PC-3 (cell line): ENCODE measurements around the gene NDC1. TPM values are rescaled to one million over a fixed set of nuclear protein-coding genes. Genes with fewer than 3 reads are reported as not detected.
A peak's percentile ranks its signal among the peaks of the same experiment; 100 is the strongest.
"Not testable (repeated sequence)": the region's sequence is repeated elsewhere in the genome, so short reads cannot be mapped to it uniquely, and the experiment has no call there.

ENCODE experiments used
- ATAC-seq: fragments of 200-7000 bp; cut with Tn5 transposase; 2 replicates; pipeline ENCODE4 v1.9.1; 2020; ENCODE audit warnings: mild to moderate bottlenecking, moderate library complexity
- BruUV-seq: library from RNA; stranded (reverse); fragments of 400-500 nt; replicated peaks from 2 replicates; lab custom pipeline; 2021; lab: Mats Ljungman, UMichigan
- CTCF ChIA-PET: fragments of 300-600 bp; sonication (Branson Sonifier 250); formaldehyde crosslinking; loops from one replicate; lab custom pipeline; 2022; ENCODE audit warnings: antibody characterized with exemption; lab: Charles Lee
- POLR2A ChIA-PET: fragments of 300-600 bp; sonication (Branson Sonifier 250); formaldehyde crosslinking; loops from one replicate; lab custom pipeline; 2022; ENCODE audit warnings: antibody characterized with exemption; ENCODE audit not compliant: unreplicated experiment; lab: Charles Lee
- DNase-seq: peaks from one replicate; pipeline ENCODE4 v3.0.0-alpha.2; 2015
- H2AFZ ChIP-seq: fragments of 300-600 bp; sonication (generic); 2 replicates; pipeline ENCODE4 v1.6.0; 2016; ENCODE audit warnings: antibody characterized with exemption, low read length
- H3F3A ChIP-seq: fragments of 300-600 bp; sonication (generic); one replicate; pipeline ENCODE4 v1.6.0; 2017; ENCODE audit warnings: antibody characterized with exemption, low read length, control low read depth, mild to moderate bottlenecking; ENCODE audit not compliant: unreplicated experiment
- H3K27ac ChIP-seq: fragments of 300-600 bp; sonication (generic); 2 replicates; pipeline ENCODE4 v1.5.1; 2016; ENCODE audit warnings: mild to moderate bottlenecking, low read length
- H3K27me3 ChIP-seq: fragments of 300-600 bp; sonication (generic); 2 replicates; pipeline ENCODE4 v1.6.1; 2016; ENCODE audit warnings: low read length, mixed read lengths
- H3K36me3 ChIP-seq: fragments of 300-600 bp; sonication (generic); 2 replicates; pipeline ENCODE4 v1.6.1; 2016; ENCODE audit warnings: low read depth, mixed run types, low read length, mixed read lengths
- H3K4me1 ChIP-seq: fragments of 300-600 bp; sonication (generic); 2 replicates; pipeline ENCODE4 v1.5.1; 2016; ENCODE audit warnings: low read length; ENCODE audit not compliant: insufficient read depth
- H3K4me2 ChIP-seq: fragments of 300-600 bp; sonication (generic); 2 replicates; pipeline ENCODE4 v1.6.0; 2016; ENCODE audit warnings: low read length
- H3K4me3 ChIP-seq: fragments of 300-600 bp; sonication (generic); 2 replicates; pipeline ENCODE4 v1.5.1; 2016; ENCODE audit warnings: mild to moderate bottlenecking, low read length, mixed read lengths
- H3K79me2 ChIP-seq: fragments of 300-600 bp; sonication (generic); 2 replicates; pipeline ENCODE4 v1.6.1; 2017; ENCODE audit warnings: low read length, mixed read lengths
- H3K9ac ChIP-seq: fragments of 300-600 bp; sonication (generic); 2 replicates; pipeline ENCODE4 v1.6.0; 2016; ENCODE audit warnings: mild to moderate bottlenecking, low read length
- H3K9me2 ChIP-seq: fragments of 300-600 bp; sonication (generic); replicated peaks from 2 replicates; pipeline ENCODE4 v1.6.1; 2016; ENCODE audit warnings: mixed run types, low read length, mixed read lengths
- H3K9me3 ChIP-seq: fragments of 300-600 bp; sonication (generic); 2 replicates; pipeline ENCODE4 v1.6.1; 2016; ENCODE audit warnings: low read length, mixed read lengths
- H4K20me1 ChIP-seq: fragments of 300-600 bp; sonication (generic); 2 replicates; pipeline ENCODE4 v1.6.1; 2016; ENCODE audit warnings: low read length, mixed read lengths
- CTCF ChIP-seq: fragments of 300-600 bp; sonication (generic); conservative IDR thresholded peaks from 2 replicates; pipeline ENCODE4 v1.5.1; 2017; ENCODE audit warnings: antibody characterized with exemption, low read depth, mild to moderate bottlenecking, low read length
- EZH2 ChIP-seq: fragments of 300-600 bp; sonication (generic); IDR thresholded peaks from one replicate; pipeline ENCODE4 v1.6.1; 2017; ENCODE audit warnings: antibody characterized with exemption, mild to moderate bottlenecking, low read length; ENCODE audit not compliant: unreplicated experiment
- EZH2phosphoT487 ChIP-seq: fragments of 300-600 bp; sonication (generic); IDR thresholded peaks from 2 replicates; pipeline ENCODE4 v1.6.1; 2018; ENCODE audit warnings: mild to moderate bottlenecking, antibody characterized with exemption, low read length, borderline replicate concordance
- intact Hi-C: fragments of 100-400 bp; cut with micrococcal nuclease; formaldehyde crosslinking; loops from 2 replicates; pipeline ENCODE4 v1.9.0; 2023
- total RNA-seq: library from RNA; depleted of rRNA; stranded (reverse); fragments of >200 nt; gene quantifications from 2 replicates; pipeline ENCODE4 v1.2.3, GENCODE V29; 2014

The NDC1 gene
- total RNA-seq, 1 experiment from 2014 or later: 63.6 TPM

- POLR2A ChIA-PET, H2AFZ ChIP-seq, H3K4me2 ChIP-seq, H3K27me3 ChIP-seq, H3K4me3 ChIP-seq, ATAC-seq, H3F3A ChIP-seq, CTCF ChIA-PET, H3K27ac ChIP-seq, H4K20me1 ChIP-seq, H3K9me2 ChIP-seq, H3K9ac ChIP-seq, H3K9me3 ChIP-seq, intact Hi-C loops, DNase-seq, BruUV-seq: not testable (repeated sequence)
- Histone ChIP-seq H3K36me3 (peaks cover 48% of the 10 kb centered on the region), H3K79me2 (peaks cover 66% of the 10 kb centered on the region), H3K4me1 (peaks cover 16% of the 10 kb centered on the region)
Measured at GRCh38 chr1:53815484-53815883, 22.6 kb downstream of the NDC1 start.

GRCh38 chr1:53811414-53811851 is 26.7 kb downstream of the NDC1 start:
- intact Hi-C loops: no loop called here
- ChIA-PET CTCF (no interaction called here), POLR2A (no interaction called here)
- no peaks in the 10 kb centered on the region for H3K9me3 ChIP-seq
- peak; percentile 42 for DNase-seq
- H3K27ac ChIP-seq: peak overlapping the region; percentile 69
- no peak overlapping the region for H2AFZ ChIP-seq
- H3K27me3 ChIP-seq: no peaks in the 10 kb centered on the region
- H3K36me3 ChIP-seq: peaks cover 31% of the 10 kb centered on the region
- H4K20me1 ChIP-seq: no peaks in the 10 kb centered on the region
- H3F3A ChIP-seq: no peaks in the 10 kb centered on the region
- H3K9me2 ChIP-seq: no peaks in the 10 kb centered on the region
- H3K79me2 ChIP-seq: peaks cover 61% of the 10 kb centered on the region
- H3K4me3 ChIP-seq: no peak overlapping the region
- H3K4me2 ChIP-seq: no peak overlapping the region
- no peak; the same call in 1 of the 2 replicates for ATAC-seq
- BruUV-seq: no TSS peak
- peak overlapping the region; percentile 43 for H3K9ac ChIP-seq
- peaks cover 41% of the 10 kb centered on the region for H3K4me1 ChIP-seq
- TF ChIP-seq EZH2phosphoT487 (no peak), CTCF (peak; percentile 59), EZH2 (no peak)

GRCh38 chr1:53810497-53810896 is 27.6 kb downstream of the NDC1 start:
- CTCF ChIA-PET: no interaction called here
- BruUV-seq: no TSS peak

More at GRCh38 chr1:53810497-53810896, 27.6 kb downstream of the NDC1 start:
- POLR2A ChIA-PET: no interaction called here
- H3K27ac ChIP-seq: peak overlapping the region; percentile 69
- TF ChIP-seq CTCF (no peak), EZH2phosphoT487 (no peak)
- ATAC-seq (no peak), DNase-seq (no peak)
- H3F3A ChIP-seq: no peaks in the 10 kb centered on the region
- H3K4me2 ChIP-seq: no peak overlapping the region
- no peaks in the 10 kb centered on the region for H4K20me1 ChIP-seq
- intact Hi-C loops: no loop called here
- no peak overlapping the region for H3K9ac ChIP-seq
- H3K27me3 ChIP-seq: no peaks in the 10 kb centered on the region
- H3K79me2 ChIP-seq: peaks cover 52% of the 10 kb centered on the region
- H2AFZ ChIP-seq: no peak overlapping the region
- H3K4me3 ChIP-seq: no peak overlapping the region
- peaks cover 42% of the 10 kb centered on the region for H3K4me1 ChIP-seq
- H3K9me3 ChIP-seq: no peaks in the 10 kb centered on the region
- H3K36me3 ChIP-seq: peaks cover 36% of the 10 kb centered on the region
- H3K9me2 ChIP-seq: no peaks in the 10 kb centered on the region
